ENCODE measurements around the gene OSBPL6.

Gene OSBPL6

DNA sequence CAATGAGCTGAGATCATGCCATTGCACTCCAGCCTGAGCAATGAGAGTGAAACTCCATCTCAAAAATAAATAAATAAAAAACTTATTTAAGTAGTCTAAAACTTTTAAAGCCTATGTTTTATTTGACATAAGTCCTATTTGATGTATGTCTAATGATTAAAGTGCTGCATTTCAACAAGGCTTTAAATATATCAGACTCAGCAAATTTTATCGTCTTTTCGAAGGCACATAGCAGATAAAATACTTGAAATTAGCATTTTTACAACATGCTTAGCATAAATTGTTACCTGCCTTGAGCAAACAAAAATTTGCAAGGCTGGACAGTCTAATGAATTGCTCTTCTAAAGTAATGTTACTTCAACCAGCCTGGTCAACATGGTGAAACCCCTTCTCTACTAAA, 170.8 kb downstream of the OSBPL6 start:
- no peaks in the 10 kb centered on the region for H4K20me1 ChIP-seq (ENCODE audit: control insufficient read depth, insufficient read depth, low read depth, low read length)
- no peaks in the 10 kb centered on the region for H3K27me3 ChIP-seq (ENCODE audit: control insufficient read depth, low read length)
- H3K4me2 ChIP-seq (ENCODE audit: low read length), result no peak overlapping the region
- no peaks in the 10 kb centered on the region for H3K9me3 ChIP-seq (ENCODE audit: control insufficient read depth, insufficient read depth, low read length)
- no peaks in the 10 kb centered on the region for H3K36me3 ChIP-seq (ENCODE audit: control insufficient read depth, low read length)
- H3K4me3 ChIP-seq (ENCODE audit: low read length), result no peak overlapping the region
- no peak for TF ChIP-seq EZH2phosphoT487 (IDR thresholded peaks at IDR 0.05; ENCODE audit: borderline replicate concordance, low read length)
- TF ChIP-seq, protein P1, sequence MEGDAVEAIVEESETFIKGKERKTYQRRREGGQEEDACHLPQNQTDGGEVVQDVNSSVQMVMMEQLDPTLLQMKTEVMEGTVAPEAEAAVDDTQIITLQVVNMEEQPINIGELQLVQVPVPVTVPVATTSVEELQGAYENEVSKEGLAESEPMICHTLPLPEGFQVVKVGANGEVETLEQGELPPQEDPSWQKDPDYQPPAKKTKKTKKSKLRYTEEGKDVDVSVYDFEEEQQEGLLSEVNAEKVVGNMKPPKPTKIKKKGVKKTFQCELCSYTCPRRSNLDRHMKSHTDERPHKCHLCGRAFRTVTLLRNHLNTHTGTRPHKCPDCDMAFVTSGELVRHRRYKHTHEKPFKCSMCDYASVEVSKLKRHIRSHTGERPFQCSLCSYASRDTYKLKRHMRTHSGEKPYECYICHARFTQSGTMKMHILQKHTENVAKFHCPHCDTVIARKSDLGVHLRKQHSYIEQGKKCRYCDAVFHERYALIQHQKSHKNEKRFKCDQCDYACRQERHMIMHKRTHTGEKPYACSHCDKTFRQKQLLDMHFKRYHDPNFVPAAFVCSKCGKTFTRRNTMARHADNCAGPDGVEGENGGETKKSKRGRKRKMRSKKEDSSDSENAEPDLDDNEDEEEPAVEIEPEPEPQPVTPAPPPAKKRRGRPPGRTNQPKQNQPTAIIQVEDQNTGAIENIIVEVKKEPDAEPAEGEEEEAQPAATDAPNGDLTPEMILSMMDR (IDR thresholded peaks at IDR 0.05; ENCODE audit: low read depth, low read length, poor library complexity, severe bottlenecking), result no peak
- no peaks in the 10 kb centered on the region for H3F3A ChIP-seq (ENCODE audit: control insufficient read depth, insufficient read depth)
- no peaks in the 10 kb centered on the region for H3K79me2 ChIP-seq (ENCODE audit: control insufficient read depth, low read length)
- no peaks in the 10 kb centered on the region for H3K9me2 ChIP-seq (replicated peaks; ENCODE audit: control insufficient read depth, low read length)
- H3K4me1 ChIP-seq (ENCODE audit: control insufficient read depth, low read length), result peaks cover 9% of the 10 kb centered on the region
- H3K27ac ChIP-seq (ENCODE audit: low read depth, low read length), result no peak overlapping the region

DNA sequence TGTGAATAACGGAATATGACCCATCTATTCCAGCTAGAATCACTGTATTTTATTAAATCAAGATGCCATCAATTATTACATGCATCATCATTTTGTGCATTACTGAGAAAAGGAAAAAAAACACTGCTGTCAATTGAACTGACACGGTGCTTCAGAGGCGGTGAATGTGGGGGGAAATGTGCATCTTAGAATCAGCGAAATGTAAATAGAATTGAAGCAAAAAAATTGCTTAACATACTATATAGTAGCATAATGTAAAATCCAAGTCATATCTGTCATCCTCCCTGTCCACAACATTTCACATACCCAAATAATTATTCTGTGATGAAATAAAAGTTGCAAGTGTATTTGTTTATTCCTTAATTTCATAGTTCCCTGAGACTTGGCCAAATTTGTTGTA, 172.1 kb downstream of the OSBPL6 start:
- no peaks in the 10 kb centered on the region for H3K27me3 ChIP-seq (ENCODE audit: control insufficient read depth, low read length)
- H3K9me2 ChIP-seq (replicated peaks; ENCODE audit: control insufficient read depth, low read length), result no peaks in the 10 kb centered on the region
- no peaks in the 10 kb centered on the region for H4K20me1 ChIP-seq (ENCODE audit: control insufficient read depth, insufficient read depth, low read depth, low read length)
- TF ChIP-seq, protein P1 (IDR thresholded peaks at IDR 0.05; ENCODE audit: low read depth, low read length, poor library complexity, severe bottlenecking), result no peak
- TF ChIP-seq EZH2phosphoT487 (IDR thresholded peaks at IDR 0.05; ENCODE audit: borderline replicate concordance, low read length), result no peak
- no peaks in the 10 kb centered on the region for H3K4me1 ChIP-seq (ENCODE audit: control insufficient read depth, low read length)
- H3K79me2 ChIP-seq (ENCODE audit: control insufficient read depth, low read length), result no peaks in the 10 kb centered on the region
- no peak overlapping the region for H3K4me3 ChIP-seq (ENCODE audit: low read length)
- no peaks in the 10 kb centered on the region for H3K9me3 ChIP-seq (ENCODE audit: control insufficient read depth, insufficient read depth, low read length)
- no peak overlapping the region for H3K27ac ChIP-seq (ENCODE audit: low read depth, low read length)
- H3K36me3 ChIP-seq (ENCODE audit: control insufficient read depth, low read length), result no peaks in the 10 kb centered on the region
- no peaks in the 10 kb centered on the region for H3F3A ChIP-seq (ENCODE audit: control insufficient read depth, insufficient read depth)
- H3K4me2 ChIP-seq (ENCODE audit: low read length), result no peak overlapping the region

DNA sequence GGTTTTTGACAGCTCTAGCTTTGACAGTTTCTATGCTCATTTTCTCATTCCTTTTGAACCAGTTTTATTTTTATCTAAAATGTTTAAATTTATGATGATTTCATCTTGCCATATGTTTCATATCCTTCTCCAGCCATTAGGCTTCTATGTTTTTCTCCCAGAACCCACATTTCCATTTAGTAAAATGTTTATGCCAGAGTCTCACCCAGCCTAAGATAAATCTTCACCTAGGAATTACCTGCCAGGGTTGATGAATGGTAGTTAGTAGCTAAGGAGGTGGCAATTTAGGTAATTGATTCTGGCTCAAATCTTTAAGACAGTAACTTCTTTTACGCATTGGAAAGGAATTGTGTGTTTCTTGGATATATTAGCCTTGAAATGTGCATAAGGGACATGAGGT, 173.0 kb downstream of the OSBPL6 start:
- Histone ChIP-seq H4K20me1 (ENCODE audit: control insufficient read depth, insufficient read depth, low read depth, low read length) (no peaks in the 10 kb centered on the region), H3K4me2 (ENCODE audit: low read length) (no peak overlapping the region), H3K9me3 (ENCODE audit: control insufficient read depth, insufficient read depth, low read length) (no peaks in the 10 kb centered on the region), H3K36me3 (ENCODE audit: control insufficient read depth, low read length) (no peaks in the 10 kb centered on the region), H3K27ac (ENCODE audit: low read depth, low read length) (no peak overlapping the region), H3K79me2 (ENCODE audit: control insufficient read depth, low read length) (no peaks in the 10 kb centered on the region), H3K27me3 (ENCODE audit: control insufficient read depth, low read length) (no peaks in the 10 kb centered on the region), H3F3A (ENCODE audit: control insufficient read depth, insufficient read depth) (no peaks in the 10 kb centered on the region), H3K9me2 (replicated peaks; ENCODE audit: control insufficient read depth, low read length) (no peaks in the 10 kb centered on the region), H3K4me3 (ENCODE audit: low read length) (no peak overlapping the region), H3K4me1 (ENCODE audit: control insufficient read depth, low read length) (no peaks in the 10 kb centered on the region)
- TF ChIP-seq, protein P1 (IDR thresholded peaks at IDR 0.05; ENCODE audit: low read depth, low read length, poor library complexity, severe bottlenecking), result no peak
- no peak for TF ChIP-seq EZH2phosphoT487 (IDR thresholded peaks at IDR 0.05; ENCODE audit: borderline replicate concordance, low read length)

DNA sequence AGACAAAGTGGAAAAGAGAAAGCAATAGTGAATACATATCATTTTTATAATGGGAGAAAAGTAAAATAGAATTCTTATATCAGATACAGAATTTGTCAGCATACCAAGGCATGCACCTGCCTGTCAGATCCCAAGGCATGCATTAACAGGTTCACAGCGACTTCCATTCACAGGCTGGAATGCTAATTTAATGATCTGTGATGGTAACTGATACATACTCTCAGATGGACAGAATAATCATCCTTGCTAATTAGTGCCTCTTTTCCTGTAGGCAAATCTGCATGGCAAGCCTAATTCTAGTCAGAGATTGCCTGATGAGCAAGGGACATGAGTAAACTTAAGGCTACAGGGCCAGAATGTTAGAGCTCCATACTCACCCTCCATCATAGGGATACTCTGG, 180.6 kb downstream of the OSBPL6 start:
- Histone ChIP-seq H3K27me3 (ENCODE audit: control insufficient read depth, low read length) (peaks cover 18% of the 10 kb centered on the region), H3K9me3 (ENCODE audit: control insufficient read depth, insufficient read depth, low read length) (no peaks in the 10 kb centered on the region), H3K4me3 (ENCODE audit: low read length) (no peak overlapping the region), H3K36me3 (ENCODE audit: control insufficient read depth, low read length) (no peaks in the 10 kb centered on the region), H3K4me2 (ENCODE audit: low read length) (no peak overlapping the region), H3K79me2 (ENCODE audit: control insufficient read depth, low read length) (no peaks in the 10 kb centered on the region), H4K20me1 (ENCODE audit: control insufficient read depth, insufficient read depth, low read depth, low read length) (no peaks in the 10 kb centered on the region), H3K4me1 (ENCODE audit: control insufficient read depth, low read length) (no peaks in the 10 kb centered on the region), H3K9me2 (replicated peaks; ENCODE audit: control insufficient read depth, low read length) (no peaks in the 10 kb centered on the region), H3K27ac (ENCODE audit: low read depth, low read length) (no peak overlapping the region), H3F3A (ENCODE audit: control insufficient read depth, insufficient read depth) (no peaks in the 10 kb centered on the region)
- TF ChIP-seq, protein P1 (IDR thresholded peaks at IDR 0.05; ENCODE audit: low read depth, low read length, poor library complexity, severe bottlenecking), result no peak
- no peak for TF ChIP-seq EZH2phosphoT487 (IDR thresholded peaks at IDR 0.05; ENCODE audit: borderline replicate concordance, low read length)
